GM21529 (cell line): Measurements from ENCODE around the gene TAF5L.
"Not testable (repeated sequence)": the region's sequence is repeated elsewhere in the genome, so short reads cannot be mapped to it uniquely, and the experiment has no call there.

ENCODE experiments used
- ATAC-seq: cut with Tn5 transposase; IDR thresholded peaks from one replicate; pipeline ENCODE4 v1.9.1; 2021; ENCODE audit not compliant: unreplicated experiment

TAF5L gene

GRCh38 chr1:229572286-229572685 is 53.6 kb downstream of the TAF5L start:
- ATAC-seq: no peak

- ATAC-seq: no peak
Measured at GRCh38 chr1:229570891-229571516, 54.9 kb downstream of the TAF5L start.

- no peak for ATAC-seq
Measured at GRCh38 chr1:229570305-229570704, 55.6 kb downstream of the TAF5L start.

GRCh38 chr1:229567109-229567868 is 58.6 kb downstream of the TAF5L start:
- ATAC-seq: no peak

GRCh38 chr1:229563701-229564100 is 62.2 kb downstream of the TAF5L start:
- ATAC-seq: no peak

GRCh38 chr1:229563241-229563640 is 62.7 kb downstream of the TAF5L start:
- ATAC-seq: no peak

- ATAC-seq: no peak
Measured at GRCh38 chr1:229562686-229563085, 63.2 kb downstream of the TAF5L start.

- no peak for ATAC-seq
Measured at GRCh38 chr1:229561141-229561540, 64.8 kb downstream of the TAF5L start.

- ATAC-seq: not testable (repeated sequence)
Measured at GRCh38 chr1:229560124-229560523, 65.8 kb downstream of the TAF5L start.

GRCh38 chr1:229559336-229559801 is 66.6 kb downstream of the TAF5L start:
- not testable (repeated sequence) for ATAC-seq

GRCh38 chr1:229558460-229559335 is 67.2 kb downstream of the TAF5L start, which contains the start of gene ABCB10:
Gene ABCB10 (minus strand): TSS chr1:229558707. CDS start chr1:229558652, 55 bp downstream.
- ATAC-seq: peak; percentile 75

GRCh38 chr1:229557913-229558414 is 68.0 kb downstream of the TAF5L start:
- ATAC-seq: peak; percentile 32

- peak; percentile 21 for ATAC-seq
Measured at GRCh38 chr1:229557200-229557850, 68.6 kb downstream of the TAF5L start.

- ATAC-seq: no peak
Measured at GRCh38 chr1:229554886-229555621, 70.9 kb downstream of the TAF5L start.

GRCh38 chr1:229553621-229554130 is 72.2 kb downstream of the TAF5L start:
- ATAC-seq: no peak

- no peak for ATAC-seq
Measured at GRCh38 chr1:229552732-229553131, 73.2 kb downstream of the TAF5L start.

GRCh38 chr1:229550812-229551567 is 74.9 kb downstream of the TAF5L start:
- ATAC-seq: no peak

GRCh38 chr1:229547542-229547941 is 78.4 kb downstream of the TAF5L start:
- no peak for ATAC-seq

GRCh38 chr1:229544587-229544986 is 81.3 kb downstream of the TAF5L start:
- ATAC-seq: no peak
